ENCODE data around the gene CEP72.

Gene CEP72

DNA sequence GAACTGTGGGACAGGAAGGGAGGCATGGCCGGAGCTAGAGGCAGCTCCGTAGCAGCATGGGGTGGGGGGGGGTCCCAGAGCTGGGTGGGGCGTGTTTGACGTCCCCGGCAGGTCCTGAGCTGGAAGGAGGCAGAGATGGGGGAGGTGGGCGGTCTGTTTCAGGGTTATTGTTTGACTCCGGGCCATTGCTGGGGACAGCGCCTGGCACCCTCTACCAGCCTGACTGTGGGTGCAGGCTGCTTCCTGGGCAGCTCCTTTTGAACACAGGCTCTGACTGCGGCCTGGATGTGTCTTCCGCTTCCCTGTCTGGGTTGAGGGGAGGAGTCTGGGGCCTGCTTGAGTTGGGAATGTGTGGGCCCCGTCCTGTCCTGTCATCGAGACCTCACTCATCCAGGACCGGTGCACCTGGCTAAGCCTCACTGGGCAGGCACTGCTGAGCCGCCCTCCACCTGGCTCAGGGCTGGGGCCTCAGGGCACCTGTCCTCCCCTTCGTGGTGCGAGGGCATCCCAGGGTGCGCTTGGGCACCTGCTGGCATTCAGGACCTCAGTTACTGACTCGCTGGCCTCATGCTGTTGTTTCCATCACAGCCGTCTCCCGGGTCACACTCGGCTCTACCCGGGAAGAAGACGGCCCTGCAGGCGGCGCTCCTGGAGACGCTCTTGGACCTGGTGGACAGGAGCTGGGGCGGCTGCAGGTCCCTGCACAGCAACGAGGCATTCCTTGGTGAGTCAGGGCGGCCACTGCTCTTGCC is 26.5 kb downstream of the CEP72 start:
- no peak for DNase-seq

GRCh38 chr5:639253-639530 is 27.1 kb downstream of the CEP72 start:
- no peak for DNase-seq

- DNase-seq, result no peak
These were observed 27.6 kb downstream of the CEP72 start for GRCh38 chr5:639584-640213.

DNA sequence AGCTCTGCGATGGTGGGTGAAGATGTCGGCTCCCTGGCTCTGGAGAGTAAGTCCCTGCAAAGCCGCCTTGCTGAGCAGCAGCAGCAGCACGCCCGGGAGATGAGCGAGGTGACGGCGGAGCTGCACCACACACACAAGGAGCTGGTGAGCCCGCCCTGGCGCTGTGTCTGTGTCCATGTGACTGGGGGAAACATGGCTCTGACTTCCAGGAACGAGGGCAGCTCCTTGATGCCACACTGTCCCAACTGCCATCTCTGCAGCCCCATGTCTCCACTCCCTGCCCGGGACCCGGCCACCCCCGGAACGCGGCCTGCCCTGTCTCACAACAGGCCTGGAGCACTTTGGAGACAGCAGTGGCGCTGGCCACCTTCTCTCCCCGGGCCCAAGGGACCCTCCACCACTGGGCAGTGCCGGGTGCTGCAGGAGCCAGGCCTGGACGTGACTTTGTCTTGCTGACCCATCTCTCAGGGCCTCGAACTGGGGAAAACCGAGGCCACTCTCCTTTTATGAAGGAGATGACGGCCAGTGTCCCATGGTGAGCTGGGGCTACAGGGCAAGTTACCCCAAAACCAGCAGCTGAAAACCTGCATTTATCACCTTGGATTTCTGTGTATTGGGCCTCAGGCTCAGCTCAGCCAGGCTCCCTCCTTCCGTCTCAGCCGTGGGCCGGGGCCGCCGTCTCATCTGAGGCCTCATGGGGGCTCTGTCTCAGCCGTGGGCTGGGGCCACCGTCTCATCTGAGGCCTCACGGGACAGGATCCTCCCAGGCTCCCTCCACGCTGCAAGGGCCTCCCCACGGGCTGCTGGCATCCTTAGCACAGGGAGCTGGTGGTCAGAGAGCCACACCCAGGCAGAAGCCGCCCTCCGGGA is 28.6 kb downstream of the CEP72 start:
- DNase-seq, result no peak

DNA sequence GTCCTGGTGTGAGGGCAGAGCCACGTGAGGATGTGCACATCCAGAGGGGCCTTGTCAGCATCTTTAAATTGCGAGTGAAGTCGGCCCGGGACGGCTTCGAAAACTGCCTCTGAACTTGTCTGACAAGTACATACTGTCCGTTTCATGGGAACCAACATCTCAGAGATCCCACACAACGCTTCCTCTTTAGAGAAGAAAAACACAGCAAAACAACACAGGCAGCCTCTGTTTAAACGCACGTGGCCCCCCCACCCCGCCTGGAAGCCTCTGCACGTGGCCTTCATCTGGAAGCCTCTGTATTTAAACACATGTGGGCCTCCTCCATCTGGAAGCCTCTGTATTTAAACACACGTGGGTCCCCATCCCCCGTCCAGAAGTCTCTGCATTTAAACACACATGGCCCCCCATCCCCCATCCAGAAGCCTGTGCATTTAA is 29.2 kb downstream of the CEP72 start:
- no peak for DNase-seq

DNA sequence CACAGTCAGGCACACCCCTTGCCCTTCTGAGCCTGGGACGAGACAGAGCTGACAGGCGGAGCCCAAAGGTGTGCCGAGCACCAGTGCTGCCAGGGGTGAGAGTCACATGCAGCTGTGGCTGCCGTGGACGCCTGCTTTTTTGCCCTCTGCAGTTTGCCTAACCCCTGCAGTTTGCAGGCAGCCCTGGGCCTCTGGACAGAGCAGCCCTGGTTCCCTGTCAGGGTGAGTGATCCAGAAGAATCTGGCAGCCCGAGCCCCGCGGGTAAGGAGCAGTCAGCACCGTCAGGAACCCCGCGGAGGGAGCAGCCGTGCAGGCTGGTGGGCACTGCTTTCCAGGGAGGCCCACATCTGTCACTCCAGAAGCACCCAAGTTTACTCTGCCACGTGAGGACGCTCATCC is 30.3 kb downstream of the CEP72 start:
- no peak for DNase-seq

DNA sequence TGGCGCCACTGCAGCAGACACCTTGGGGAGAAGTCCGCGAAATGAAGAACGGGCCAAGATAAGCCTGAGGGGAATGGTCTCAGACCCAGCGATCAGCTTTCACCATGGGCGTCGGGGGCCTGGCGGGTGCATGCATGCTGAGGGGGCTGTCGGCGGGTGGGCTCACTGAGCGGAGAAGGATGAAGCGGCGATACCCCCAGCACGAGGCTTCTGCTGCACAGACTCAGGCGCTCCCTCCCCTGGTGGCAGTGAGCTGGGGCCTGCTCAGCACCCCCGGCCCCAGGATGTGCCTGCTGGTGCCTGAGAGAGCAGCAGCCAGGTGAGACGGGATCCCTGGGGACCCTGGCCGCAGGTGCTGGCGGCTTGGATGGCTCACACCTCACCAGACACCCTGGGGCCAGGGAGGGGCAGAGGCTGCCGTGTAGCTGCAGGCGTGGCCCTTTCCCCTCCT is 31.2 kb downstream of the CEP72 start:
- DNase-seq, result no peak

- DNase-seq, result peak; percentile 28
These were observed 31.7 kb downstream of the CEP72 start for GRCh38 chr5:643811-644271.

- DNase-seq, result peak; percentile 23
These were observed 32.4 kb downstream of the CEP72 start for GRCh38 chr5:644509-644908.

DNA sequence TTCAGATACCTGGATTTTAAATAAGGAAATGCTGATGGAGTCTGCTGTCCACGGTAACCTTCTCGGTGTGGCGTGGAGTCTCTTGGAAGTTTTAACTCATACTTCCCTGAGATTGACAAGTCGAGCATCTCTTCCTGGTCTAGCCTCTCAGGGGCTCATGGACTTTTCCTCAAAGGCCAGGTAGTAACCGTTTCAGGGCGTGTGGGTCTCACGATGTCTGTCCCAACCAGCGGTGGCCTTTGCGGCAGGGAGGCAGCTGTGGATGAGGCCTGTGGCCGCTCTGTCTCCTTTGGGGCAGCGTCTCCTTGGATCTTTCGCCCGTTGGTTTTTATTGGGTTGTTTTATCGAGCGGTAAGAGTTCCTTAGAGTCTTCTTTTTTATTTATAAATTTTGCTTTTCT is 32.8 kb downstream of the CEP72 start:
- DNase-seq, result no peak

GRCh38 chr5:645421-645820 is 33.3 kb downstream of the CEP72 start:
- no peak for DNase-seq

GRCh38 chr5:646396-647201 is 34.5 kb downstream of the CEP72 start:
- DNase-seq, result no peak

- no peak for DNase-seq
These were observed 35.2 kb downstream of the CEP72 start for GRCh38 chr5:647311-647710.

GRCh38 chr5:647727-648126 is 35.6 kb downstream of the CEP72 start:
- DNase-seq, result no peak

- no peak for DNase-seq
These were observed 39.3 kb downstream of the CEP72 start for GRCh38 chr5:651296-652022.

DNA sequence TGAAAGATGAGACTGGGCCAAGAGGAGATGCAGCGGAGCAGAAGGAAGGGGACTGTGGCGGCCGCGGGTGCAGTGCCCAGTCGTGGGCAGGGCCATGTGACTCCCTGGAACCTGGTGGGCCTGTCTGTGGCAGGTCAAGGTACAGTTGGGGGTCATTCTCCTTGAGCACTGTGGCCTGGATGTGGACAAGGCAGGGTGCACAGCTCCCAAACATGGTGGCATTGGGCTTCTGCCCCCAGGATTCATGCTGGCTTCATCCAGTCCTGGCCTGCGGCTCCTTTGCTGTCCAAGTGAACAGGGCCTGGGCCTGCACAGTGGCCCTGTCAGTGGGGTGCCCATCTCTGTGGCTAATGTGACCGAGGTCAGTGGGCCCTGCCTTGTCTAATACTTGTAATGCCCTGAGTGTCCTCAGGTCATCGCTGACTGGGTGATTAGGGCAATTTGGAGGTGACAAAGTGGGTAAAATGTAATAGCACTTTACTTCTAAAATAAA is 39.9 kb downstream of the CEP72 start:
- no peak for DNase-seq

DNA sequence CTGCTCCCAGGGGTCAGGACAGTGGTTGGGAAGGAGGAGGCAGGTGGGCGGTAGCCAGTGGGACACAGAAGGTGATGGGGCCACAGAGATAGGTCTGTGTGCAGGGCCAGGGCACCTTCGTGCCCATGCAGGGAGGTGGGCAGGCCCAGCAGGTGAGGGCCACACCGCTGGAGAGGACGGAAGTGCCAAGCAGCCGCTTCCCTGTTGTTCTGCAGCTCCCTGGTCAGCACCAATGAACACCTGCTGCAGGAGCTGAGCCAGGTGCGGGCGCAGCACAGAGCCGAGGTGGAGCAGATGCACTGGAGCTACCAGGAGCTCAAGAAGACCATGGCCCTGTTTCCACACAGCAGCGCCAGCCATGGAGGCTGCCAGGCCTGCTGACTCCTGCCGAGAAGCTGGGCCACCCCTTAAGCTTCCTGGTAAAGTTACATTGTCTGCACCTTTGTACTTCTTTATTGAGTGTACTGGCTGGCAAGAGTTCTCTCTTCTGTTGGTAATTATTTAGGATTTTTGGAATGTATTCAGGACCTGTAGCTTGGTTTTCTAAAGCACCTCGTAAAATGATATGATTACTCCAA is 40.7 kb downstream of the CEP72 start:
- no peak for DNase-seq

DNA sequence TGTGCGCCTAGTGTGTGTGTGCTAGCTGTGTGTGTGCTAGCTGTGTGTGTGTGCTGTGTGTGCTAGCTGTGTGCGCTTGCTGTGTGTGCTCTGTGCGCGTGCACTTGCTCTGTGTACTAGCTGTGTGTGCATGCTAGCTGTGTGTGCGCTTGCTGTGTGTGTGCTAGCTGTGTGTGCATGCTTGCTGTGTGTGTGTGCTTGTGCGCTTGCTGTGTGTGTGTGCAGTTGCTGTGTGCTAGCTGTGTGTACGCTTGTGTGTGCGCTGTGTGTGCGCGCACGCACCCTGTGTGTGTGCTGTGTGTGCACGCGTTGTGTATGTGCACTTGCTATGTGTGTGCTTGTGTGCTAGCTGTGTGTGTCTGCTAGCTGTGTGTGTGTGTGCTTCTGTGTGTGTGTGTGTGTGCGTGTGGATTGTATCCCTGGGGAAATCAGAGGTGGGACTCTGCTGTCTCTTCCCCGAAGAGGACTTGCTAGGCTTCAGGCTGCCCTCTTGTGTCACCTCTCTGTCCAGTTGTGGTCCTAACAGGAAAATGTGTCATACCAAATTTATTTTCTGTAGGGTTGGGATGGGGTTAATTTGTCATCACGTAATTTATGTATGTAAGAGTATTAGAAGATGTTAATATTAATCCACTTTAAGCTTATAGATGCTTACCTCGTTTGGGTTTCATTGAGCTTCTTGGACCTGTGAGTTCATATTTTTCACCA is 42.1 kb downstream of the CEP72 start:
- no peak for DNase-seq

DNA sequence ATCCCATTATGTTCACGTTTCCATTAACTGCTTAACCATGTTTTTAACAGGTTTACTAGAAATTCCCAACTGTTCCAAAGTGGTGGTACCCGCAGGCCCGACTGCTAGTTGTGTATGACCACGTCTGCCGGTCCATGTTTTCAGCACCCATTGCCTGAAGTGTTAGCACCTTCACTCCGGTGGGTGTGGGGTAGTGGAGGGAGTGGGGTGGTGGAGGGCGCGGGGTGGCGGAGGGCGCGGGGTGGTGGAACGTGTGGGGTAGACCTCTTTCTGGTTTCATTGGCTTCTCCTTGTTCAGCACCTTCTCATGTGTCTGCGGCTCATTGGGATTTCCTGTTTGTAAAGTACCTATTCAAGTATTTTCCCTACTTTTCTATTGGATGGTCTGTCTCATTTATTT is 43.3 kb downstream of the CEP72 start:
- no peak for DNase-seq

- DNase-seq, result no peak
These were observed 45.4 kb downstream of the CEP72 start for GRCh38 chr5:657570-657969.
